ENCODE data around the gene ANO4. TPM values are rescaled to one million over a fixed set of nuclear protein-coding genes. Genes with fewer than 3 reads are reported as not detected.

Gene ANO4
- total RNA-seq, 1 donor from 2014 or later: not detected

GRCh38 chr12:101076921-101077320 lies 282.3 kb downstream of the ANO4 start:
- no peaks in the 10 kb centered on the region for H3K4me1 ChIP-seq
- no peaks in the 10 kb centered on the region for H3K27me3 ChIP-seq (ENCODE audit: low read depth)
- no peak overlapping the region for H3K27ac ChIP-seq (replicated peaks)
- no peak overlapping the region for H3K4me3 ChIP-seq
- peaks cover 4% of the 10 kb centered on the region for H3K9me3 ChIP-seq (replicated peaks)
- H3K36me3 ChIP-seq: no peaks in the 10 kb centered on the region
- intact Hi-C loops (cut with micrococcal nuclease): no loop called here
- no peak for DNase-seq
- TF ChIP-seq CTCF (IDR thresholded peaks at IDR 0.05; ENCODE audit: borderline replicate concordance): no peak

GRCh38 chr12:101077791-101078528 lies 283.4 kb downstream of the ANO4 start:
- no peaks in the 10 kb centered on the region for H3K9me3 ChIP-seq (replicated peaks)
- TF ChIP-seq CTCF (IDR thresholded peaks at IDR 0.05; ENCODE audit: borderline replicate concordance): no peak
- no peaks in the 10 kb centered on the region for H3K36me3 ChIP-seq
- H3K4me1 ChIP-seq: no peaks in the 10 kb centered on the region
- no peak for DNase-seq
- intact Hi-C loops (cut with micrococcal nuclease): no loop called here
- H3K4me3 ChIP-seq: no peak overlapping the region
- peaks cover 7% of the 10 kb centered on the region for H3K27me3 ChIP-seq (ENCODE audit: low read depth)
- no peak overlapping the region for H3K27ac ChIP-seq (replicated peaks)

GRCh38 chr12:101078536-101079285 lies 284.1 kb downstream of the ANO4 start:
- no peak overlapping the region for H3K4me3 ChIP-seq
- intact Hi-C loops (cut with micrococcal nuclease): no loop called here
- DNase-seq: no peak

GRCh38 chr12:101082706-101083105 lies 288.1 kb downstream of the ANO4 start:
- no peaks in the 10 kb centered on the region for H3K36me3 ChIP-seq
- intact Hi-C loops (cut with micrococcal nuclease): no loop called here
- H3K4me1 ChIP-seq: no peaks in the 10 kb centered on the region
- no peak overlapping the region for H3K27ac ChIP-seq (replicated peaks)
- no peaks in the 10 kb centered on the region for H3K9me3 ChIP-seq (replicated peaks)
- TF ChIP-seq CTCF (IDR thresholded peaks at IDR 0.05; ENCODE audit: borderline replicate concordance): no peak
- H3K27me3 ChIP-seq (ENCODE audit: low read depth): peaks cover 7% of the 10 kb centered on the region
- H3K4me3 ChIP-seq: no peak overlapping the region
- DNase-seq: no peak

More at GRCh38 chr12:101078536-101079285, 284.1 kb downstream of the ANO4 start:
- H3K27me3 ChIP-seq (ENCODE audit: low read depth): peaks cover 7% of the 10 kb centered on the region
- H3K36me3 ChIP-seq: no peaks in the 10 kb centered on the region
- no peak overlapping the region for H3K27ac ChIP-seq (replicated peaks)
- no peaks in the 10 kb centered on the region for H3K9me3 ChIP-seq (replicated peaks)
- no peak for TF ChIP-seq CTCF (IDR thresholded peaks at IDR 0.05; ENCODE audit: borderline replicate concordance)
- no peaks in the 10 kb centered on the region for H3K4me1 ChIP-seq

GRCh38 chr12:101086490-101087135 lies 292.0 kb downstream of the ANO4 start:
- H3K9me3 ChIP-seq (replicated peaks): peaks cover 6% of the 10 kb centered on the region
- H3K27me3 ChIP-seq (ENCODE audit: low read depth): peaks cover 7% of the 10 kb centered on the region
- no peaks in the 10 kb centered on the region for H3K4me1 ChIP-seq
- no peak overlapping the region for H3K27ac ChIP-seq (replicated peaks)
- no peak overlapping the region for H3K4me3 ChIP-seq
- TF ChIP-seq CTCF (IDR thresholded peaks at IDR 0.05; ENCODE audit: borderline replicate concordance): no peak
- H3K36me3 ChIP-seq: no peaks in the 10 kb centered on the region
- intact Hi-C loops (cut with micrococcal nuclease): no loop called here
- DNase-seq: no peak
